HG03025 (cell line): ENCODE measurements around the gene CXCL6.

Experiments
- ATAC-seq: cut with Tn5 transposase; IDR thresholded peaks from one replicate; pipeline ENCODE4 v1.9.1; 2021; ENCODE audit warnings: mild to moderate bottlenecking, moderate library complexity; ENCODE audit not compliant: unreplicated experiment, low FRiP score

Gene CXCL6

GRCh38 chr4:73836373-73837279, at the start of gene CXCL6:
CXCL6 (plus strand) TSS chr4:73836678; CDS start chr4:73836751, 73 bp downstream.
- no peak for ATAC-seq

GRCh38 chr4:73788411-73788810, 48.1 kb upstream of the CXCL6 start:
- no peak for ATAC-seq

GRCh38 chr4:73798842-73799241, 37.6 kb upstream of the CXCL6 start:
- no peak for ATAC-seq

- ATAC-seq = no peak
These were observed 36.3 kb upstream of the CXCL6 start for GRCh38 chr4:73800206-73800605.

- no peak for ATAC-seq
These were observed 34.8 kb upstream of the CXCL6 start for GRCh38 chr4:73801692-73802091.

GRCh38 chr4:73803213-73803612, 33.3 kb upstream of the CXCL6 start:
- no peak for ATAC-seq

- no peak for ATAC-seq
These were observed 26.3 kb upstream of the CXCL6 start for GRCh38 chr4:73810191-73810590.

- no peak for ATAC-seq
These were observed 24.6 kb upstream of the CXCL6 start for GRCh38 chr4:73811841-73812240.

GRCh38 chr4:73814679-73815078, 21.8 kb upstream of the CXCL6 start:
- ATAC-seq = no peak

GRCh38 chr4:73815145-73815544, 21.3 kb upstream of the CXCL6 start:
- no peak for ATAC-seq

GRCh38 chr4:73816814-73817213, 19.7 kb upstream of the CXCL6 start:
- no peak for ATAC-seq

GRCh38 chr4:73817341-73817740, 19.1 kb upstream of the CXCL6 start:
- no peak for ATAC-seq

GRCh38 chr4:73821325-73821724, 15.2 kb upstream of the CXCL6 start:
- no peak for ATAC-seq

- ATAC-seq = no peak
These were observed 14.1 kb upstream of the CXCL6 start for GRCh38 chr4:73822389-73822788.

GRCh38 chr4:73822812-73823504, 13.5 kb upstream of the CXCL6 start:
- ATAC-seq = no peak

GRCh38 chr4:73823760-73824159, 12.7 kb upstream of the CXCL6 start:
- no peak for ATAC-seq

- ATAC-seq = no peak
These were observed 7.5 kb upstream of the CXCL6 start for GRCh38 chr4:73828956-73829355.

- ATAC-seq = no peak
These were observed 4.9 kb upstream of the CXCL6 start for GRCh38 chr4:73831569-73831968.

- ATAC-seq = no peak
These were observed 3.7 kb upstream of the CXCL6 start for GRCh38 chr4:73832651-73833237.

GRCh38 chr4:73839071-73839470, 2.6 kb downstream of the CXCL6 start:
- no peak for ATAC-seq

- ATAC-seq = no peak
These were observed 3.2 kb downstream of the CXCL6 start for GRCh38 chr4:73839715-73840114.
